H9 (cell line): ENCODE results near the gene LYZL4. TPM values are rescaled to one million over a fixed set of nuclear protein-coding genes. Genes with fewer than 3 reads are reported as not detected.

Experiments
- DNase-seq: peaks from one replicate; pipeline ENCODE4 v3.0.0-alpha.2; 2017
- H2AFZ ChIP-seq: one replicate; pipeline ENCODE4 v1.6.1; 2013; ENCODE audit warnings: mild to moderate bottlenecking, low read length, control low read depth, moderate library complexity
- H2AK5ac ChIP-seq: 2 replicates; pipeline ENCODE4 v1.6.1; 2013; ENCODE audit warnings: low read length, control low read depth, mixed read lengths; ENCODE audit not compliant: insufficient read length
- H2BK120ac ChIP-seq: one replicate; pipeline ENCODE4 v1.6.1; 2013; ENCODE audit warnings: low read depth, mild to moderate bottlenecking, low read length, control low read depth, inconsistent platforms; ENCODE audit not compliant: poor library complexity, severe bottlenecking
- H2BK12ac ChIP-seq: 2 replicates; pipeline ENCODE4 v1.6.1; 2013; ENCODE audit warnings: low read length, control low read depth, mixed read lengths, low read depth; ENCODE audit not compliant: insufficient read length
- H2BK15ac ChIP-seq: 2 replicates; pipeline ENCODE4 v1.6.1; 2013; ENCODE audit warnings: low read depth, low read length, control low read depth
- H2BK20ac ChIP-seq: one replicate; pipeline ENCODE4 v1.6.1; 2013; ENCODE audit warnings: low read depth, mild to moderate bottlenecking, low read length, control low read depth, inconsistent platforms; ENCODE audit not compliant: poor library complexity, severe bottlenecking
- H2BK5ac ChIP-seq: 2 replicates; pipeline ENCODE4 v1.6.1; 2013; ENCODE audit warnings: low read length, control low read depth, mixed read lengths; ENCODE audit not compliant: insufficient read length
- H3K14ac ChIP-seq: 2 replicates; pipeline ENCODE4 v1.6.1; 2013; ENCODE audit warnings: low read length, control low read depth; ENCODE audit not compliant: insufficient read depth
- H3K18ac ChIP-seq: 2 replicates; pipeline ENCODE4 v1.6.1; 2013; ENCODE audit warnings: low read depth, mild to moderate bottlenecking, mixed read lengths, low read length, control low read depth; ENCODE audit not compliant: insufficient read length
- H3K23ac ChIP-seq: 2 replicates; pipeline ENCODE4 v1.6.1; 2013; ENCODE audit warnings: low read length, control low read depth, mixed read lengths, low read depth; ENCODE audit not compliant: insufficient read length
- H3K23me2 ChIP-seq: 2 replicates; pipeline ENCODE4 v1.6.1; 2013; ENCODE audit warnings: low read depth, mild to moderate bottlenecking, mixed read lengths, low read length, control low read depth; ENCODE audit not compliant: insufficient read length, poor library complexity, severe bottlenecking
- H3K27ac ChIP-seq: 2 replicates; pipeline ENCODE4 v1.5.1; 2013; ENCODE audit warnings: low read length, control low read depth, mixed read lengths, low read depth; ENCODE audit not compliant: insufficient read length
- H3K27me3 ChIP-seq: 2 replicates; pipeline ENCODE4 v1.6.1; 2013; ENCODE audit warnings: low read length, control low read depth, inconsistent platforms; ENCODE audit not compliant: insufficient read depth
- H3K4ac ChIP-seq: 2 replicates; pipeline ENCODE4 v1.6.1; 2013; ENCODE audit warnings: low read depth, mild to moderate bottlenecking, control low read depth, inconsistent platforms, low read length, moderate library complexity
- H3K4me1 ChIP-seq: 2 replicates; pipeline ENCODE4 v1.6.1; 2013; ENCODE audit warnings: low read length, control low read depth, inconsistent platforms; ENCODE audit not compliant: insufficient read depth
- H3K4me2 ChIP-seq: 2 replicates; pipeline ENCODE4 v1.6.1; 2013; ENCODE audit warnings: low read length, control low read depth, mixed read lengths; ENCODE audit not compliant: insufficient read length, insufficient read depth
- H3K56ac ChIP-seq: 2 replicates; pipeline ENCODE4 v1.6.1; 2013; ENCODE audit warnings: low read depth, mild to moderate bottlenecking, mixed read lengths, low read length, control low read depth; ENCODE audit not compliant: insufficient read length
- H3K79me1 ChIP-seq: 2 replicates; pipeline ENCODE4 v1.6.1; 2013; ENCODE audit warnings: low read depth, mild to moderate bottlenecking, moderate library complexity, low read length, control low read depth, inconsistent platforms; ENCODE audit not compliant: insufficient read depth, poor library complexity, severe bottlenecking
- H3K79me2 ChIP-seq: 2 replicates; pipeline ENCODE4 v1.6.1; 2013; ENCODE audit warnings: low read length, control low read depth, inconsistent platforms; ENCODE audit not compliant: insufficient read depth
- H3K9ac ChIP-seq: 2 replicates; pipeline ENCODE4 v1.6.1; 2013; ENCODE audit warnings: low read length, control low read depth, mixed read lengths; ENCODE audit not compliant: insufficient read length; ENCODE audit errors: extremely low read depth
- H3K9me3 ChIP-seq: one replicate; pipeline ENCODE4 v1.6.1; 2013; ENCODE audit warnings: low read depth, low read length, inconsistent platforms; ENCODE audit not compliant: control insufficient read depth
- H3T11ph ChIP-seq: one replicate; pipeline ENCODE4 v1.6.1; 2013; ENCODE audit warnings: mild to moderate bottlenecking, low read length, control low read depth, inconsistent platforms
- H4K20me1 ChIP-seq: one replicate; pipeline ENCODE4 v1.6.1; 2013; ENCODE audit not compliant: control insufficient read depth, insufficient read length, insufficient read depth
- H4K5ac ChIP-seq: 2 replicates; pipeline ENCODE4 v1.6.1; 2013; ENCODE audit warnings: low read depth, mild to moderate bottlenecking, mixed read lengths, low read length, control low read depth; ENCODE audit not compliant: insufficient read length
- H4K8ac ChIP-seq: replicated peaks from 2 replicates; pipeline ENCODE4 v1.6.1; 2013; ENCODE audit warnings: low read length, control low read depth, mixed read lengths, low read depth; ENCODE audit not compliant: insufficient read length
- H4K91ac ChIP-seq: 2 replicates; pipeline ENCODE4 v1.6.1; 2013; ENCODE audit warnings: low read depth, mild to moderate bottlenecking, moderate library complexity, mixed read lengths, low read length, control low read depth; ENCODE audit not compliant: insufficient read length
- H3K27ac Mint-ChIP-seq, 3 experiments: 2 replicates in 2 of 3; 3 replicates in 1 of 3; pipeline ENCODE4 v1.8.0; 2020 to 2021; ENCODE audit warnings: mixed read lengths in 3 of 3, mild to moderate bottlenecking in 1 of 3, moderate library complexity in 1 of 3
- H3K27me3 Mint-ChIP-seq: 2 replicates; pipeline ENCODE4 v1.8.0; 2021; ENCODE audit warnings: low read depth, mild to moderate bottlenecking, moderate library complexity, mixed read lengths
- H3K36me3 Mint-ChIP-seq, 3 experiments: 2 replicates in 2 of 3; 3 replicates in 1 of 3; pipeline ENCODE4 v1.8.0; 2020 to 2021; ENCODE audit warnings: low read depth in 3 of 3, mixed read lengths in 3 of 3; ENCODE audit not compliant: insufficient read depth in 1 of 3
- H3K4me1 Mint-ChIP-seq, 2 experiments: 2 replicates each; pipeline ENCODE4 v1.8.0; 2020; ENCODE audit warnings: mixed read lengths in 2 of 2
- H3K4me3 Mint-ChIP-seq, 2 experiments: 2 replicates in 1 of 2; 3 replicates in 1 of 2; pipeline ENCODE4 v1.8.0; 2020 to 2021; ENCODE audit warnings: mild to moderate bottlenecking in 2 of 2, mixed read lengths in 2 of 2, moderate library complexity in 1 of 2
- H3K9me3 Mint-ChIP-seq, 2 experiments: 2 replicates in 1 of 2; 3 replicates in 1 of 2; pipeline ENCODE4 v1.8.0; 2020; ENCODE audit warnings: mild to moderate bottlenecking in 2 of 2, mixed read lengths in 2 of 2, moderate library complexity in 1 of 2
- whole genome bisulfite sequencing: extraction: QIAGEN DNeasy Blood & Tissue Kit; methylation state at CpG from one replicate; pipeline ENCODE4 v1.1.7; 2013; ENCODE audit warnings: missing lambda C conversion rate, low lambda C conversion rate, mixed read lengths; ENCODE audit not compliant: insufficient read length; ENCODE audit errors: extremely low coverage; 5-methylcytosine and 5-hydroxymethylcytosine counted together
- total RNA-seq: library from RNA; stranded (reverse); gene quantifications from 2 replicates; pipeline ENCODE4 v1.2.1, GENCODE V29; 2021
- TF ChIP-seq, protein P1 (sequence below): fragments of 200-600 bp; sonication (generic); conservative IDR thresholded peaks from 3 replicates; pipeline ENCODE4 v1.8.0; 2021; ENCODE audit warnings: antibody characterized with exemption, mild to moderate bottlenecking

Gene LYZL4
- total RNA-seq, 1 experiment from 2014 or later: not detected

DNA sequence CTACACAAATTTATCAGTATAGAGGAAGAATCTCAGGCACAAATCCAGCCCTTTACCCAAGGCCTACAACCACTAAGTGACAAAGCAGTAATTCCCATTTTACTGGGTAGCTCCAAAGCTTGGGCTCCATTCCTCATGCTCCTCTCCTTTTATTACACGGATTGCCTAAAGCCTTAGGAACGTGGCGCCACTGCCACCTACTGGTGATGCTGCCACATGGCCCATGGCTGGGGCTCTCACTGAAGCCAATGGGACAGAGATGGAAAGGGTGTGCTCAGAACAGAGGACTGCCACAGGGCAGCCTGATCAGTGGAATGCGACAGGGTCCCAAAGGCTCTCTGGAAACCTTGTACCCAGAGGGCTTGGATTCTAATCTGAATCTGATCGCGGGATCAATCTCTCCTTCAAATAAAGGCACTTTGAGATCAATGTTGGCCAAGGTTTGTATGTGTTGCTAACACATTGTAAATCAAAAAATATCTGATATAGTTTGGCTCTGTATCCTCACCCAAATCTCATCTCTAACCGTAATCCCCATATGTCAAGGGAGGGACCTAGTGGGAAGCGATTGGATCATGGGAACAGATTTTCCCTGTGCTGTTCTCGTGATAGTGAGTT, 33.5 kb upstream of the LYZL4 start:
- Histone ChIP-seq H3K9ac (no peak overlapping the region), H2AK5ac (no peak overlapping the region), H3K27ac (no peak overlapping the region), H3K56ac (no peak overlapping the region), H3K4me1 (peaks cover 16% of the 10 kb centered on the region), H2BK120ac (no peak overlapping the region), H2BK5ac (no peak overlapping the region), H3T11ph (no peak overlapping the region), H2BK12ac (no peak overlapping the region), H3K4ac (no peak overlapping the region), H3K79me1 (no peaks in the 10 kb centered on the region), H3K23me2 (no peaks in the 10 kb centered on the region), H3K14ac (no peak overlapping the region), H2AFZ (no peak overlapping the region), H2BK15ac (no peak overlapping the region), H2BK20ac (no peak overlapping the region), H4K91ac (no peak overlapping the region), H4K8ac (no peak overlapping the region), H3K18ac (no peak overlapping the region), H4K20me1 (no peaks in the 10 kb centered on the region), H4K5ac (no peak overlapping the region), H3K4me2 (no peak overlapping the region), H3K79me2 (no peaks in the 10 kb centered on the region), H3K23ac (no peak overlapping the region), H3K27me3 (no peaks in the 10 kb centered on the region), H3K9me3 (no peaks in the 10 kb centered on the region)
- no peak overlapping the region for H3K4me3 Mint-ChIP-seq
- WGBS: no CpG with 5 or more reads among the region's 9 CpGs
- no peaks in the 10 kb centered on the region; a peak in 2 of 5 replicates for H3K9me3 Mint-ChIP-seq
- DNase-seq: peak; percentile 93
- TF ChIP-seq, protein P1, sequence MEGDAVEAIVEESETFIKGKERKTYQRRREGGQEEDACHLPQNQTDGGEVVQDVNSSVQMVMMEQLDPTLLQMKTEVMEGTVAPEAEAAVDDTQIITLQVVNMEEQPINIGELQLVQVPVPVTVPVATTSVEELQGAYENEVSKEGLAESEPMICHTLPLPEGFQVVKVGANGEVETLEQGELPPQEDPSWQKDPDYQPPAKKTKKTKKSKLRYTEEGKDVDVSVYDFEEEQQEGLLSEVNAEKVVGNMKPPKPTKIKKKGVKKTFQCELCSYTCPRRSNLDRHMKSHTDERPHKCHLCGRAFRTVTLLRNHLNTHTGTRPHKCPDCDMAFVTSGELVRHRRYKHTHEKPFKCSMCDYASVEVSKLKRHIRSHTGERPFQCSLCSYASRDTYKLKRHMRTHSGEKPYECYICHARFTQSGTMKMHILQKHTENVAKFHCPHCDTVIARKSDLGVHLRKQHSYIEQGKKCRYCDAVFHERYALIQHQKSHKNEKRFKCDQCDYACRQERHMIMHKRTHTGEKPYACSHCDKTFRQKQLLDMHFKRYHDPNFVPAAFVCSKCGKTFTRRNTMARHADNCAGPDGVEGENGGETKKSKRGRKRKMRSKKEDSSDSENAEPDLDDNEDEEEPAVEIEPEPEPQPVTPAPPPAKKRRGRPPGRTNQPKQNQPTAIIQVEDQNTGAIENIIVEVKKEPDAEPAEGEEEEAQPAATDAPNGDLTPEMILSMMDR: peak; percentile 97
- no peak overlapping the region for H3K27ac Mint-ChIP-seq
- H3K27me3 Mint-ChIP-seq: peaks cover 5% of the 10 kb centered on the region
- H3K36me3 Mint-ChIP-seq: no peaks in the 10 kb centered on the region
- peaks cover 65 to 67% of the 10 kb centered on the region in 2 experiments for H3K4me1 Mint-ChIP-seq
